Naive thymus-derived CD4-positive, alpha-beta T cell (primary cell): Measurements from ENCODE around the gene OBP2B. TPM values are rescaled to one million over a fixed set of nuclear protein-coding genes. Genes with fewer than 3 reads are reported as not detected.
A peak's percentile ranks its signal among the peaks of the same experiment; 100 is the strongest.

Experiments used
- ATAC-seq: fragments of 150-1000 bp; cut with Tn5 transposase; 2 replicates; pipeline ENCODE4 v1.10.0; 2021; ENCODE audit warnings: mild to moderate bottlenecking, moderate library complexity
- CTCF ChIA-PET: fragments of 350-600 bp; sonication (Branson Sonifier 250); formaldehyde crosslinking; loops from one replicate; lab custom pipeline; 2021; ENCODE audit warnings: antibody characterized with exemption; lab: Charles Lee
- POLR2A ChIA-PET: fragments of 350-600 bp; sonication (Branson Sonifier 250); formaldehyde crosslinking; loops from one replicate; lab custom pipeline; 2021; ENCODE audit warnings: antibody characterized with exemption, inconsistent platforms; lab: Charles Lee
- DNase-seq, 9 donors: peaks; one replicate each; pipeline versions ENCODE4 v3.0.0 to v3.0.0-alpha.2; 2020 to 2022; ENCODE audit warnings: mixed read lengths in 1 of 9
- H3K27ac ChIP-seq: one replicate; pipeline ENCODE4 v1.7.0; 2013; ENCODE audit warnings: mild to moderate bottlenecking, low read depth, low read length, moderate library complexity
- H3K27me3 ChIP-seq, 2 donors: one replicate each; pipeline ENCODE4 v1.7.0; 2013; ENCODE audit warnings: low read length in 2 of 2, mild to moderate bottlenecking in 2 of 2, moderate library complexity in 2 of 2; ENCODE audit not compliant: control insufficient read depth in 2 of 2, insufficient read depth in 2 of 2
- H3K36me3 ChIP-seq, 3 experiments: 1 replicate in 2 of 3; 2 replicates in 1 of 3; pipeline ENCODE4 v1.7.0; 2013; ENCODE audit warnings: low read length in 3 of 3, mild to moderate bottlenecking in 3 of 3, moderate library complexity in 1 of 3; ENCODE audit not compliant: insufficient read depth in 3 of 3, control insufficient read depth in 2 of 3
- H3K4me1 ChIP-seq, 2 donors: one replicate each; pipeline ENCODE4 v1.7.0; 2013; ENCODE audit warnings: low read length in 2 of 2, mild to moderate bottlenecking in 2 of 2, moderate library complexity in 1 of 2; ENCODE audit not compliant: control insufficient read depth in 2 of 2, insufficient read depth in 2 of 2
- H3K4me3 ChIP-seq: 2 replicates; pipeline ENCODE4 v1.7.0; 2013; ENCODE audit warnings: mild to moderate bottlenecking, low read length
- H3K9me3 ChIP-seq, 3 experiments: 1 replicate in 2 of 3; 2 replicates in 1 of 3; pipeline ENCODE4 v1.7.0; 2013; ENCODE audit warnings: low read length in 3 of 3; ENCODE audit not compliant: control insufficient read depth in 2 of 3
- H3K27ac Mint-ChIP-seq, 9 donors: one replicate each; pipeline ENCODE4 v1.8.0; 2020 to 2022; ENCODE audit warnings: mixed read lengths in 9 of 9, mild to moderate bottlenecking in 8 of 9, moderate library complexity in 5 of 9, inconsistent platforms in 2 of 9
- H3K27me3 Mint-ChIP-seq, 5 donors: one replicate each; pipeline ENCODE4 v1.8.0; 2021 to 2022; ENCODE audit warnings: mixed read lengths in 5 of 5, mild to moderate bottlenecking in 1 of 5
- H3K36me3 Mint-ChIP-seq, 5 donors: one replicate each; pipeline ENCODE4 v1.8.0; 2020 to 2022; ENCODE audit warnings: mixed read lengths in 5 of 5, mild to moderate bottlenecking in 3 of 5, inconsistent platforms in 1 of 5
- H3K4me1 Mint-ChIP-seq, 7 donors: one replicate each; pipeline ENCODE4 v1.8.0; 2020 to 2022; ENCODE audit warnings: mixed read lengths in 7 of 7, mild to moderate bottlenecking in 3 of 7, inconsistent platforms in 1 of 7
- H3K4me3 Mint-ChIP-seq, 10 donors: one replicate each; pipeline ENCODE4 v1.8.0; 2020 to 2022; ENCODE audit warnings: mild to moderate bottlenecking in 10 of 10, mixed read lengths in 10 of 10, moderate library complexity in 6 of 10, inconsistent platforms in 2 of 10
- H3K9me3 Mint-ChIP-seq, 11 donors: one replicate each; pipeline ENCODE4 v1.8.0; 2020 to 2022; ENCODE audit warnings: mixed read lengths in 11 of 11, mild to moderate bottlenecking in 4 of 11, inconsistent platforms in 1 of 11, moderate library complexity in 1 of 11
- intact Hi-C, 2 donors: fragments of 100-400 bp; cut with micrococcal nuclease; formaldehyde crosslinking; loops; one replicate each; pipeline ENCODE4 v1.15.1; 2023
- polyA plus RNA-seq, 2 donors: library from polyadenylated mRNA; unstranded; fragments of 300-500 nt; fragmentation: Illumina TruSeq; gene quantifications; one replicate each; pipeline ENCODE4 v1.2.3, GENCODE V29; 2021
- total RNA-seq, 6 experiments: library from RNA in 5 of 6; stranded (reverse) in 5 of 6; gene quantifications; 1 replicate in 5 of 6; 2 replicates in 1 of 6; pipeline ENCODE4 v1.2.3 and lab custom pipeline; 2021 to 2026

The OBP2B gene
- total and polyA plus RNA-seq, 7 experiments from 2014 or later = not detected

- ChIA-PET POLR2A (no interaction called here), CTCF (interaction anchor here (0.7 to 2.1 kb wide), 2 partner anchors 15 to 22 kb away, joined by 3 to 8 read pairs; no protein-coding TSS in a partner anchor)
- peaks cover 0 to 4% (median 0%) of the 10 kb centered on the region in 11 donors for H3K9me3 Mint-ChIP-seq
- Histone ChIP-seq H3K27me3 (no peaks in the 10 kb centered on the region), H3K4me3 (no peak overlapping the region), H3K4me1 (no peaks in the 10 kb centered on the region), H3K36me3 (no peaks in the 10 kb centered on the region), H3K9me3 (no peaks in the 10 kb centered on the region), H3K27ac (no peak overlapping the region)
- no peaks in the 10 kb centered on the region for H3K36me3 Mint-ChIP-seq
- intact Hi-C loops = no loop called here
- no peak overlapping the region for H3K27ac Mint-ChIP-seq
- H3K27me3 Mint-ChIP-seq = peaks cover 7 to 26% (median 13%) of the 10 kb centered on the region in 5 donors
- DNase-seq = no peak
- H3K4me1 Mint-ChIP-seq = peaks cover 0 to 14% (median 8%) of the 10 kb centered on the region in 7 donors
- H3K4me3 Mint-ChIP-seq = no peak overlapping the region
- ATAC-seq = no peak
These were observed 6.9 kb downstream of the OBP2B start for GRCh38 chr9:133202145-133202513.

- DNase-seq = no peak
- CTCF ChIA-PET = interaction anchor here (2.1 kb wide), 1 partner anchor 15 kb away, joined by 8 read pairs; no protein-coding TSS in a partner anchor
- Mint-ChIP-seq H3K4me1 (peaks cover 0 to 14% (median 8%) of the 10 kb centered on the region in 7 donors), H3K27ac (no peak overlapping the region), H3K27me3 (peaks cover 7 to 29% (median 13%) of the 10 kb centered on the region in 5 donors), H3K4me3 (no peak overlapping the region), H3K9me3 (peaks cover 0 to 4% (median 0%) of the 10 kb centered on the region in 11 donors), H3K36me3 (no peaks in the 10 kb centered on the region)
- Histone ChIP-seq H3K27me3 (no peaks in the 10 kb centered on the region), H3K36me3 (no peaks in the 10 kb centered on the region), H3K9me3 (no peaks in the 10 kb centered on the region), H3K4me3 (no peak overlapping the region), H3K4me1 (no peaks in the 10 kb centered on the region), H3K27ac (no peak overlapping the region)
- intact Hi-C loops = no loop called here
- ATAC-seq = no peak
- POLR2A ChIA-PET = interaction anchor here (0.6 kb wide), 1 partner anchor 557 kb away, joined by 3 read pairs; no protein-coding TSS in a partner anchor
These were observed 7.5 kb downstream of the OBP2B start for GRCh38 chr9:133201424-133202144.

GRCh38 chr9:133200631-133201030, 8.4 kb downstream of the OBP2B start:
- Mint-ChIP-seq H3K36me3 (no peaks in the 10 kb centered on the region), H3K27me3 (peaks cover 7 to 24% (median 13%) of the 10 kb centered on the region in 5 donors), H3K4me1 (peaks cover 0 to 14% (median 8%) of the 10 kb centered on the region in 7 donors), H3K27ac (peak overlapping the region in 1 of 9 donors; percentile 64), H3K4me3 (peak overlapping the region in 1 of 10 donors; percentile 79), H3K9me3 (peaks cover 0 to 4% (median 0%) of the 10 kb centered on the region in 11 donors)
- DNase-seq (no peak), ATAC-seq (no peak)
- Histone ChIP-seq H3K4me1 (no peaks in the 10 kb centered on the region), H3K4me3 (no peak overlapping the region), H3K27ac (no peak overlapping the region), H3K36me3 (no peaks in the 10 kb centered on the region), H3K9me3 (no peaks in the 10 kb centered on the region), H3K27me3 (no peaks in the 10 kb centered on the region)
- ChIA-PET POLR2A (no interaction called here), CTCF (no interaction called here)
- intact Hi-C loops = no loop called here

GRCh38 chr9:133199648-133200321, 9.3 kb downstream of the OBP2B start:
- Histone ChIP-seq H3K9me3 (no peaks in the 10 kb centered on the region), H3K36me3 (no peaks in the 10 kb centered on the region), H3K27ac (no peak overlapping the region), H3K4me1 (no peaks in the 10 kb centered on the region), H3K27me3 (no peaks in the 10 kb centered on the region), H3K4me3 (no peak overlapping the region)
- peak; percentile 76 for ATAC-seq
- intact Hi-C loops = no loop called here
- peaks cover 0 to 14% (median 8%) of the 10 kb centered on the region in 7 donors for H3K4me1 Mint-ChIP-seq
- H3K27me3 Mint-ChIP-seq = peaks cover 10 to 24% (median 17%) of the 10 kb centered on the region in 5 donors
- POLR2A ChIA-PET = no interaction called here
- peak in 5 of 9 donors; percentile 33 to 55 (median 40) for DNase-seq
- H3K36me3 Mint-ChIP-seq = no peaks in the 10 kb centered on the region
- H3K4me3 Mint-ChIP-seq = peak overlapping the region in 9 of 10 donors; percentile 65 to 87 (median 78)
- H3K9me3 Mint-ChIP-seq = peaks cover 0 to 4% (median 0%) of the 10 kb centered on the region in 11 donors
- H3K27ac Mint-ChIP-seq = peak overlapping the region in 5 of 9 donors; percentile 28 to 73 (median 64)
- CTCF ChIA-PET = no interaction called here

- Histone ChIP-seq H3K4me1 (no peaks in the 10 kb centered on the region), H3K27ac (no peak overlapping the region), H3K4me3 (no peak overlapping the region), H3K36me3 (no peaks in the 10 kb centered on the region), H3K9me3 (no peaks in the 10 kb centered on the region), H3K27me3 (no peaks in the 10 kb centered on the region)
- Mint-ChIP-seq H3K36me3 (no peaks in the 10 kb centered on the region), H3K4me3 (no peak overlapping the region), H3K27me3 (peaks cover 10 to 22% (median 21%) of the 10 kb centered on the region in 5 donors), H3K4me1 (peaks cover 0 to 9% (median 6%) of the 10 kb centered on the region in 7 donors), H3K9me3 (peaks cover 0 to 2% (median 0%) of the 10 kb centered on the region in 11 donors), H3K27ac (no peak overlapping the region)
- CTCF ChIA-PET = no interaction called here
- ATAC-seq (no peak), DNase-seq (no peak)
- POLR2A ChIA-PET = no interaction called here
- intact Hi-C loops = no loop called here
These were observed 14.0 kb downstream of the OBP2B start for GRCh38 chr9:133195029-133195428.

GRCh38 chr9:133194597-133194996, 14.5 kb downstream of the OBP2B start:
- intact Hi-C loops = no loop called here
- H3K27ac ChIP-seq = no peak overlapping the region
- DNase-seq = no peak
- Mint-ChIP-seq H3K4me1 (peaks cover 0 to 5% (median 4%) of the 10 kb centered on the region in 7 donors), H3K36me3 (no peaks in the 10 kb centered on the region), H3K4me3 (no peak overlapping the region), H3K27ac (no peak overlapping the region), H3K27me3 (peaks cover 9 to 22% (median 20%) of the 10 kb centered on the region in 5 donors), H3K9me3 (peaks cover 0 to 2% (median 0%) of the 10 kb centered on the region in 11 donors)
- H3K27me3 ChIP-seq = no peaks in the 10 kb centered on the region
- no peak overlapping the region for H3K4me3 ChIP-seq
- no peaks in the 10 kb centered on the region for H3K9me3 ChIP-seq
- no peaks in the 10 kb centered on the region for H3K36me3 ChIP-seq
- no peak for ATAC-seq
- POLR2A ChIA-PET = no interaction called here
- CTCF ChIA-PET = no interaction called here
- H3K4me1 ChIP-seq = no peaks in the 10 kb centered on the region
